22Rv1 (cell line): ENCODE results near the gene MTERF4.

ENCODE experiments used
- ZFX ChIP-seq: fragments of 450-650 bp; IDR thresholded peaks from 2 replicates; pipeline ENCODE4 v1.6.1; 2017; ENCODE audit warnings: antibody characterized with exemption, borderline replicate concordance
- TF ChIP-seq, protein P1 (sequence below): fragments of 450-650 bp; IDR thresholded peaks from 2 replicates; pipeline ENCODE4 v1.5.1; 2017; ENCODE audit warnings: mild to moderate bottlenecking

DNA sequence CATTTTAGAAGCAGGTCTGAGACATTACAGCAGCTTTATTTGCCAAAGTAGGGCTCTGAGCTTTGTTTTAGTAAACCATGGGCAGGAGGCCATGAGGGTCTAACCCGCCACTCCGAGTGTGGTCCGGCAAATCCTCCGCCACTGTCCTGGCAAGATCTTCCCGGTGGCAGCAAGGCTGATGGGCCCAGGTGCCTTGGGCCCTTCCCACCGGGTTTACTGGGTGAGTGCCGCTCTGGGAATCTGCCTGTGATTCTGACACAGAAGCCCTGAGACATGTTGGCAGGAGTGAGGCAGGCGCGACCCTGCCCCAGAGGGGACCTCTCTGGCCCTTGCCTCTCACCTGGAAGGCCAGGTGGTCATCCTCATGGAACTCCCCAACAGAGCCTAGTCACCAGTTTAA lies 29.9 kb downstream of the MTERF4 start:
- TF ChIP-seq, protein P1, sequence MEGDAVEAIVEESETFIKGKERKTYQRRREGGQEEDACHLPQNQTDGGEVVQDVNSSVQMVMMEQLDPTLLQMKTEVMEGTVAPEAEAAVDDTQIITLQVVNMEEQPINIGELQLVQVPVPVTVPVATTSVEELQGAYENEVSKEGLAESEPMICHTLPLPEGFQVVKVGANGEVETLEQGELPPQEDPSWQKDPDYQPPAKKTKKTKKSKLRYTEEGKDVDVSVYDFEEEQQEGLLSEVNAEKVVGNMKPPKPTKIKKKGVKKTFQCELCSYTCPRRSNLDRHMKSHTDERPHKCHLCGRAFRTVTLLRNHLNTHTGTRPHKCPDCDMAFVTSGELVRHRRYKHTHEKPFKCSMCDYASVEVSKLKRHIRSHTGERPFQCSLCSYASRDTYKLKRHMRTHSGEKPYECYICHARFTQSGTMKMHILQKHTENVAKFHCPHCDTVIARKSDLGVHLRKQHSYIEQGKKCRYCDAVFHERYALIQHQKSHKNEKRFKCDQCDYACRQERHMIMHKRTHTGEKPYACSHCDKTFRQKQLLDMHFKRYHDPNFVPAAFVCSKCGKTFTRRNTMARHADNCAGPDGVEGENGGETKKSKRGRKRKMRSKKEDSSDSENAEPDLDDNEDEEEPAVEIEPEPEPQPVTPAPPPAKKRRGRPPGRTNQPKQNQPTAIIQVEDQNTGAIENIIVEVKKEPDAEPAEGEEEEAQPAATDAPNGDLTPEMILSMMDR: no peak
- TF ChIP-seq ZFX: no peak
